B cell (primary cell): Measurements from ENCODE around the gene PTPRN2. TPM values are rescaled to one million over a fixed set of nuclear protein-coding genes. Genes with fewer than 3 reads are reported as not detected.

Experiments
- ATAC-seq: fragments of 200-7000 bp; cut with Tn5 transposase; one replicate; pipeline ENCODE4 v1.10.0; 2021; ENCODE audit warnings: low read depth, mild to moderate bottlenecking, moderate number of reproducible peaks, moderate library complexity
- CTCF ChIA-PET: fragments of 350-600 bp; sonication (Branson Sonifier 250); formaldehyde crosslinking; loops from one replicate; lab custom pipeline; 2021; ENCODE audit warnings: antibody characterized with exemption, inconsistent platforms; lab: Charles Lee
- POLR2A ChIA-PET: fragments of 350-600 bp; sonication (Branson Sonifier 250); formaldehyde crosslinking; loops from one replicate; lab custom pipeline; 2021; ENCODE audit warnings: antibody characterized with exemption; lab: Charles Lee
- DNase-seq: peaks from one replicate; pipeline ENCODE4 v3.0.0; 2013
- H2AFZ ChIP-seq: 2 replicates; pipeline ENCODE4 v1.6.1; 2012; ENCODE audit warnings: mild to moderate bottlenecking, low read depth, low read length; ENCODE audit not compliant: insufficient read depth, poor library complexity, severe bottlenecking
- H3K27ac ChIP-seq, 2 donors: 1 replicate in 1 of 2; 2 replicates in 1 of 2; pipeline ENCODE4 v1.5.1; 2012 to 2013; ENCODE audit warnings: low read length in 2 of 2, mild to moderate bottlenecking in 2 of 2, moderate library complexity in 1 of 2
- H3K27me3 ChIP-seq, 4 experiments: fragments of 200-600 bp in 1 of 4; sonication (generic) in 1 of 4; replicated peaks in 1 of 4; 1 replicate in 2 of 4; 2 replicates in 2 of 4; pipeline versions ENCODE4 v1.6.1 to v1.7.0; 2013 to 2016; ENCODE audit warnings: low read length in 3 of 4, mild to moderate bottlenecking in 2 of 4, mixed read lengths in 1 of 4, moderate library complexity in 1 of 4; ENCODE audit not compliant: insufficient read depth in 4 of 4, control insufficient read depth in 3 of 4; ENCODE audit errors: control extremely low read depth in 1 of 4
- H3K36me3 ChIP-seq, 2 experiments: replicated peaks in 1 of 2; 1 replicate in 1 of 2; 2 replicates in 1 of 2; pipeline versions ENCODE4 v1.6.1 to v1.7.1; 2013; ENCODE audit warnings: low read length in 1 of 2; ENCODE audit not compliant: insufficient read depth in 2 of 2, control insufficient read depth in 1 of 2; ENCODE audit errors: control extremely low read depth in 1 of 2, extremely low read depth in 1 of 2
- H3K4me1 ChIP-seq, 2 donors: fragments of 200-600 bp in 1 of 2; sonication (generic) in 1 of 2; 1 replicate in 1 of 2; 2 replicates in 1 of 2; pipeline versions ENCODE4 v1.5.1 to v1.6.1; 2013 to 2017; ENCODE audit warnings: low read length in 2 of 2; ENCODE audit not compliant: control insufficient read depth in 2 of 2, insufficient read depth in 2 of 2
- H3K4me2 ChIP-seq: replicated peaks from 2 replicates; pipeline ENCODE3; 2012; ENCODE audit warnings: mild to moderate bottlenecking, low read depth, low read length; ENCODE audit not compliant: poor library complexity, severe bottlenecking
- H3K4me3 ChIP-seq, 5 experiments: fragments of 200-600 bp in 1 of 5; sonication (generic) in 1 of 5; 1 replicate in 3 of 5; 2 replicates in 2 of 5; pipeline versions ENCODE4 v1.5.1 to v1.7.0; 2011 to 2016; ENCODE audit warnings: low read length in 4 of 5, mild to moderate bottlenecking in 4 of 5, low read depth in 2 of 5, control low read depth in 1 of 5, moderate library complexity in 1 of 5; ENCODE audit not compliant: insufficient read depth in 1 of 5; ENCODE audit errors: control extremely low read depth in 1 of 5, extremely low read depth in 1 of 5
- H3K79me2 ChIP-seq: fragments of 200-600 bp; sonication (generic); one replicate; pipeline ENCODE4 v1.6.0; 2016; ENCODE audit warnings: low read length; ENCODE audit not compliant: control insufficient read depth, insufficient read depth
- H3K9ac ChIP-seq: fragments of 200-600 bp; sonication (generic); 2 replicates; pipeline ENCODE4 v1.6.1; 2017; ENCODE audit warnings: mild to moderate bottlenecking, low read length, moderate library complexity
- H3K9me3 ChIP-seq, 3 donors: one replicate each; pipeline versions ENCODE4 v1.6.1 to v1.7.1; 2013; ENCODE audit warnings: low read length in 2 of 3; ENCODE audit not compliant: control insufficient read depth in 2 of 3, insufficient read depth in 1 of 3; ENCODE audit errors: control extremely low read depth in 1 of 3
- H4K20me1 ChIP-seq: 2 replicates; pipeline ENCODE4 v1.6.0; 2012; ENCODE audit warnings: mild to moderate bottlenecking, low read length; ENCODE audit not compliant: insufficient read depth, control insufficient read depth, poor library complexity, severe bottlenecking
- H3K27ac Mint-ChIP-seq: one replicate; pipeline ENCODE4 v1.8.0; 2021; ENCODE audit warnings: mixed read lengths
- H3K27me3 Mint-ChIP-seq: one replicate; pipeline ENCODE4 v1.8.0; 2021; ENCODE audit warnings: mixed read lengths
- H3K4me1 Mint-ChIP-seq: one replicate; pipeline ENCODE4 v1.8.0; 2021; ENCODE audit warnings: mixed read lengths
- H3K4me3 Mint-ChIP-seq: one replicate; pipeline ENCODE4 v1.8.0; 2021; ENCODE audit warnings: mixed read lengths
- H3K9me3 Mint-ChIP-seq: one replicate; pipeline ENCODE4 v1.8.0; 2022; ENCODE audit warnings: mixed read lengths; ENCODE audit not compliant: insufficient read depth
- CTCF ChIP-seq: fragments of 200-600 bp; IDR thresholded peaks from one replicate; pipeline ENCODE4 v1.8.0; 2022; ENCODE audit warnings: antibody characterized with exemption, mild to moderate bottlenecking
- EZH2 ChIP-seq: IDR thresholded peaks from 2 replicates; pipeline ENCODE4 v1.6.1; 2012; ENCODE audit warnings: borderline replicate concordance, low read depth, mild to moderate bottlenecking, moderate library complexity, low read length; ENCODE audit not compliant: insufficient read depth, poor library complexity, severe bottlenecking
- WGBS: methylation state at CpG from one replicate; pipeline ENCODE4 v1.1.5; 2013; ENCODE audit warnings: missing lambda C conversion rate; ENCODE audit not compliant: insufficient coverage; 5-methylcytosine and 5-hydroxymethylcytosine counted together
- intact Hi-C: fragments of 100-400 bp; cut with micrococcal nuclease; formaldehyde crosslinking; loops from one replicate; pipeline ENCODE4 v1.10.0; 2022
- polyA plus RNA-seq: library from polyadenylated mRNA; depleted of rRNA; stranded (reverse); fragments of >200 nt; gene quantifications from 2 replicates; pipeline ENCODE4 v1.2.3, GENCODE V29; 2012
- total RNA-seq, 2 donors: library from RNA; stranded (reverse); fragments of 120-200 nt in 1 of 2; gene quantifications; 1 replicate in 1 of 2; 2 replicates in 1 of 2; pipeline versions ENCODE4 v1.2.3 to v1.2.4, GENCODE V29; 2013 to 2022

Gene PTPRN2
- total and polyA plus RNA-seq, 2 donors (not counting 1 experiment from before 2014, with no cell fraction given): 2.0 to 5.0 TPM

GRCh38 chr7:157529768-157530560 is 1057.7 kb downstream of the PTPRN2 start:
- H3K36me3 ChIP-seq: no peaks in the 10 kb centered on the region
- ChIA-PET POLR2A (no interaction called here), CTCF (interaction anchor here (1.1 kb wide), 1 partner anchor 20 kb away, joined by 4 read pairs; no protein-coding TSS in a partner anchor)
- H3K9me3 ChIP-seq: peaks cover 0 to 38% (median 0%) of the 10 kb centered on the region in 3 donors
- H3K4me3 Mint-ChIP-seq: no peak overlapping the region
- no peak for TF ChIP-seq CTCF
- TF ChIP-seq EZH2: no peak
- ATAC-seq (no peak), DNase-seq (no peak)
- no peak overlapping the region for H3K27ac Mint-ChIP-seq
- no peaks in the 10 kb centered on the region for H3K4me1 ChIP-seq
- H3K9me3 Mint-ChIP-seq: peaks cover 15% of the 10 kb centered on the region
- no peaks in the 10 kb centered on the region for H3K27me3 Mint-ChIP-seq
- H3K27me3 ChIP-seq: no peaks in the 10 kb centered on the region
- intact Hi-C loops: no loop called here
- no peaks in the 10 kb centered on the region for H4K20me1 ChIP-seq
- H2AFZ ChIP-seq: no peak overlapping the region
- H3K4me2 ChIP-seq: no peak overlapping the region
- no peaks in the 10 kb centered on the region for H3K4me1 Mint-ChIP-seq
- H3K4me3 ChIP-seq: no peak overlapping the region
- no peak overlapping the region for H3K27ac ChIP-seq
- 80% methylated on average over 14 of the region's 25 CpGs for WGBS
- H3K9ac ChIP-seq: no peak overlapping the region
- H3K79me2 ChIP-seq: no peaks in the 10 kb centered on the region

GRCh38 chr7:157528785-157529341 is 1058.8 kb downstream of the PTPRN2 start:
- Mint-ChIP-seq H3K9me3 (peaks cover 15% of the 10 kb centered on the region), H3K4me3 (no peak overlapping the region), H3K4me1 (no peaks in the 10 kb centered on the region), H3K27me3 (no peaks in the 10 kb centered on the region), H3K27ac (no peak overlapping the region)
- H3K9me3 ChIP-seq: peaks cover 0 to 35% (median 0%) of the 10 kb centered on the region in 3 donors
- ATAC-seq (no peak), DNase-seq (no peak)
- intact Hi-C loops: no loop called here
- no peak overlapping the region for H3K27ac ChIP-seq
- no peak for TF ChIP-seq CTCF
- TF ChIP-seq EZH2: no peak
- no peaks in the 10 kb centered on the region for H3K36me3 ChIP-seq
- H4K20me1 ChIP-seq: no peaks in the 10 kb centered on the region
- ChIA-PET POLR2A (no interaction called here), CTCF (interaction anchor here (1.1 kb wide), 1 partner anchor 19 kb away, joined by 4 read pairs; no protein-coding TSS in a partner anchor)
- no peak overlapping the region for H2AFZ ChIP-seq
- H3K79me2 ChIP-seq: no peaks in the 10 kb centered on the region
- no peaks in the 10 kb centered on the region for H3K27me3 ChIP-seq
- 67% methylated on average over 19 of the region's 19 CpGs for WGBS
- no peak overlapping the region for H3K4me3 ChIP-seq
- H3K9ac ChIP-seq: no peak overlapping the region
- no peaks in the 10 kb centered on the region for H3K4me1 ChIP-seq
- H3K4me2 ChIP-seq: no peak overlapping the region
